22Rv1 (cell line): Measurements from ENCODE around the gene TRIO.

Experiments
- ZFX ChIP-seq: fragments of 450-650 bp; IDR thresholded peaks from 2 replicates; pipeline ENCODE4 v1.6.1; 2017; ENCODE audit warnings: antibody characterized with exemption, borderline replicate concordance
- TF ChIP-seq, protein P1 (sequence below): fragments of 450-650 bp; IDR thresholded peaks from 2 replicates; pipeline ENCODE4 v1.5.1; 2017; ENCODE audit warnings: mild to moderate bottlenecking

DNA sequence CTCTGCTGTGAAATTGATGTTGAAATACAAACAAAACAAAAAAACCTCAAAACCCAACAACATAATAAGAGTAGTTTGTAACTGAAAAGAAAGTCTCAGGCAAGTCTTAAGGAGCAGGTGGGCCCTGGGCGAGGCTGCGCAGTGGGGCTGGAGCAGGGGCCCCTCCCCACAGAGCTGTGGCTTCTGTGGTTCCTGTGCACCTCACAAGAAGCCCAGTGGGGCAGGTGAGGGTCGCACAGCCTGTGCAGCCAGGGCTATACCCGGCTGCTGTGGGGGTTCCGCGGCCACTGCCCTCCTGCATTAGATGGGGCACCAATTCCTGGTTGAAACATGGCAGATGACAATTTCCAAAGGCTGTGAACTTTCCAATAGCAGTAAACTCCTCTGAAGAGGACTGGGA lies 75.3 kb downstream of the TRIO start:
- TF ChIP-seq, protein P1, sequence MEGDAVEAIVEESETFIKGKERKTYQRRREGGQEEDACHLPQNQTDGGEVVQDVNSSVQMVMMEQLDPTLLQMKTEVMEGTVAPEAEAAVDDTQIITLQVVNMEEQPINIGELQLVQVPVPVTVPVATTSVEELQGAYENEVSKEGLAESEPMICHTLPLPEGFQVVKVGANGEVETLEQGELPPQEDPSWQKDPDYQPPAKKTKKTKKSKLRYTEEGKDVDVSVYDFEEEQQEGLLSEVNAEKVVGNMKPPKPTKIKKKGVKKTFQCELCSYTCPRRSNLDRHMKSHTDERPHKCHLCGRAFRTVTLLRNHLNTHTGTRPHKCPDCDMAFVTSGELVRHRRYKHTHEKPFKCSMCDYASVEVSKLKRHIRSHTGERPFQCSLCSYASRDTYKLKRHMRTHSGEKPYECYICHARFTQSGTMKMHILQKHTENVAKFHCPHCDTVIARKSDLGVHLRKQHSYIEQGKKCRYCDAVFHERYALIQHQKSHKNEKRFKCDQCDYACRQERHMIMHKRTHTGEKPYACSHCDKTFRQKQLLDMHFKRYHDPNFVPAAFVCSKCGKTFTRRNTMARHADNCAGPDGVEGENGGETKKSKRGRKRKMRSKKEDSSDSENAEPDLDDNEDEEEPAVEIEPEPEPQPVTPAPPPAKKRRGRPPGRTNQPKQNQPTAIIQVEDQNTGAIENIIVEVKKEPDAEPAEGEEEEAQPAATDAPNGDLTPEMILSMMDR = no peak
- no peak for TF ChIP-seq ZFX
